Measurements from ENCODE around the gene PRKG1. TPM values are rescaled to one million over a fixed set of nuclear protein-coding genes. Genes with fewer than 3 reads are reported as not detected.

Gene PRKG1
- total and polyA plus RNA-seq, 2 of the 8 experiments (the other 6 are each of a cell fraction or from before 2014, with no cell fraction given): 4.2 to 15.2 TPM

DNA sequence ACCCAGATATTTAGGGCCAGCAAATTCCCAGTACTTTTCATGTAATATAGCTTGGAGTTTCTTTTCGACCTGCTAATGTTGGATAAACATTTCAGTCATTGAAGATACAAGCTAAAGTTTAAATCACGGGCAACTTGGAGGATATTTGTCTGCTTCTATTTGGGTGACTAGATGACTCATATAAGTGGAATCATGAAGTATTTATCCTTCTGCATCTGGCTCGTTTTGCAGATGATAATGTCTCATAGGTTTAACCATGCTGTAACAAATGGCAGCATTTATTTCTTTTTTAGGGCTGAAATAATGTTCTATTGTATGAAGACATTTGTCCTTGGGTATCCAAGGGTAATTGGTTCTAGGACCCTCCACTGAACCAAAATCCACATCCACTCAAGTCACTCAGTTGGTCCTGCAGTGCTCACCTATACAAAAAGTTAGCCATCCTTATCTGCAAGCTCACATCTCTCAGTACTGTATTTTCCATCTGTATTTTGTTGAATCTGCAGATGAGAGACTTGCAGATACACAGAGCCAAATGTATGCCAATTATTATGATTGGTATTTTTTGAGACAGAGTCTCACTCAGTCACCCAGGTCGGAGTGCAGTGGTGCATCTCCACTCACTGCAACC lies 812.3 kb downstream of the PRKG1 start:
- no peaks in the 10 kb centered on the region for H3K9me3 ChIP-seq (ENCODE audit: insufficient read depth in 2 of 2, low read depth in 1 of 2, low read length in 1 of 2)
- H2BK120ac ChIP-seq (replicated peaks; ENCODE audit: low read depth, low read length): no peak overlapping the region
- ChIA-PET POLR2A (ENCODE audit: partially characterized antibody) (no interaction called here), CTCF (ENCODE audit: partially characterized antibody) (no interaction called here)
- H2AFZ ChIP-seq (ENCODE audit: low read length): no peak overlapping the region
- DNase-seq (ENCODE audit: low read depth in 1 of 2, low spot score in 2 of 2) (no peak), FAIRE-seq (no peak)
- H3K4ac ChIP-seq (replicated peaks; ENCODE audit: insufficient read length, low read depth, low read length): no peak overlapping the region
- no peaks in the 10 kb centered on the region for H3K79me2 ChIP-seq (ENCODE audit: control insufficient read depth in 1 of 2, insufficient read depth in 2 of 2, low read length in 2 of 2)
- no peaks in the 10 kb centered on the region for H3K79me1 ChIP-seq (ENCODE audit: low read depth, low read length)
- no peak overlapping the region for H3K27ac ChIP-seq (ENCODE audit: low read depth, low read length)
- no peak overlapping the region for H2BK15ac ChIP-seq (ENCODE audit: low read length)
- H3K36me3 ChIP-seq (ENCODE audit: control insufficient read depth in 2 of 4, insufficient read depth in 4 of 4, low read length in 3 of 4): no peaks in the 10 kb centered on the region
- H3K4me1 ChIP-seq (replicated peaks in 1 of 4; ENCODE audit: control insufficient read depth in 3 of 4, insufficient read depth in 4 of 4, low read length in 3 of 4): no peaks in the 10 kb centered on the region
- no peak overlapping the region for H3K23ac ChIP-seq (ENCODE audit: insufficient read length)
- H3K23me2 ChIP-seq (ENCODE audit: low read depth, low read length): no peaks in the 10 kb centered on the region
- no peak overlapping the region for H3K14ac ChIP-seq (ENCODE audit: insufficient read length)
- no peak overlapping the region for H4K8ac ChIP-seq (ENCODE audit: extremely low read depth, insufficient read depth, low read length)
- no peak overlapping the region for H4K91ac ChIP-seq (replicated peaks; ENCODE audit: insufficient read length, low read length)
- no peak overlapping the region for H3K4me2 ChIP-seq (ENCODE audit: insufficient read depth in 1 of 2, low read depth in 2 of 2, low read length in 2 of 2)
- no peak overlapping the region for H3K9ac ChIP-seq (replicated peaks in 1 of 4; ENCODE audit: extremely low read depth in 1 of 4, low read depth in 3 of 4, low read length in 3 of 4)
- H3K4me3 ChIP-seq (ENCODE audit: extremely low read depth in 1 of 4, insufficient read depth in 2 of 4, low read depth in 3 of 4, low read length in 4 of 4): no peak overlapping the region
- 87% methylated on average over 4 of the region's 4 CpGs; no CpG with 5 or more reads in 1 of the 2 experiments for WGBS, 2 experiments (ENCODE audit: extremely low coverage in 1 of 2, insufficient coverage in 1 of 2, insufficient read length in 1 of 2, insufficient replicate concordance in 2 of 2, low coverage in 1 of 2, low lambda C conversion rate in 2 of 2, missing lambda C conversion rate in 1 of 2)
- H4K5ac ChIP-seq (ENCODE audit: insufficient read length, low read depth, low read length): no peak overlapping the region
- H2BK20ac ChIP-seq (ENCODE audit: low read length): no peak overlapping the region
- no peak overlapping the region for H2BK5ac ChIP-seq (ENCODE audit: low read depth, low read length)
- H4K20me1 ChIP-seq (replicated peaks in 1 of 2; ENCODE audit: control insufficient read depth in 1 of 2, insufficient read depth in 2 of 2, low read length in 2 of 2): no peaks in the 10 kb centered on the region
- no peak overlapping the region for H2AK5ac ChIP-seq (ENCODE audit: low read depth, low read length)
- no peak overlapping the region for H2BK12ac ChIP-seq (ENCODE audit: low read depth, low read length)
- H3K27me3 ChIP-seq (replicated peaks in 1 of 4; ENCODE audit: control insufficient read depth in 3 of 4, extremely low read depth in 1 of 4, insufficient read depth in 3 of 4, low read length in 3 of 4): peaks cover 0 to 2% (median 0%) of the 10 kb centered on the region in 4 experiments; a peak in 1 of 7 replicates
- no peak overlapping the region for H3K56ac ChIP-seq (replicated peaks; ENCODE audit: insufficient read length, low read depth, low read length)
- no peak overlapping the region for H3K18ac ChIP-seq (ENCODE audit: extremely low read depth, low read length)
- TF ChIP-seq RFX5 (IDR thresholded peaks at IDR 0.05; ENCODE audit: borderline replicate concordance, low read depth, low read length): no peak
- no peak for TF ChIP-seq ZNF274 (IDR thresholded peaks at IDR 0.05; ENCODE audit: borderline replicate concordance, extremely low read depth, low read length)
- no peak for TF ChIP-seq CHD1 (IDR thresholded peaks at IDR 0.05; ENCODE audit: low read depth, low read length)
- no peak for TF ChIP-seq EZH2 (IDR thresholded peaks at IDR 0.05; ENCODE audit: low read depth, low read length, severe bottlenecking)
- TF ChIP-seq KDM1A (IDR thresholded peaks at IDR 0.05; ENCODE audit: borderline replicate concordance, low read length): no peak
- no peak for TF ChIP-seq SIN3A (conservative IDR thresholded peaks at IDR 0.05 in 1 of 2, IDR thresholded peaks at IDR 0.05 in 1 of 2; ENCODE audit: low read depth in 1 of 2, low read length in 2 of 2)
- TF ChIP-seq KDM5A (IDR thresholded peaks at IDR 0.05; ENCODE audit: low read length): no peak
- no peak for TF ChIP-seq NRF1 (IDR thresholded peaks at IDR 0.05; ENCODE audit: low read depth, low read length)
- no peak for TF ChIP-seq SRF (IDR thresholded peaks at IDR 0.05; ENCODE audit: low read depth, low read length)
- TF ChIP-seq YY1 (IDR thresholded peaks at IDR 0.05; ENCODE audit: low read depth, low read length): no peak
- TF ChIP-seq EGR1 (IDR thresholded peaks at IDR 0.05; ENCODE audit: borderline replicate concordance, low read depth, low read length): no peak
- TF ChIP-seq RBBP5 (IDR thresholded peaks at IDR 0.05; ENCODE audit: borderline replicate concordance, low read depth, low read length): no peak
- TF ChIP-seq ATF3 (IDR thresholded peaks at IDR 0.05; ENCODE audit: insufficient read depth, low read depth, low read length): no peak
- TF ChIP-seq CEBPB (IDR thresholded peaks at IDR 0.05; ENCODE audit: low read depth, low read length): no peak

All from H1 (cell line).